ENCODE data around the gene RAD51AP2. TPM values are rescaled to one million over a fixed set of nuclear protein-coding genes. Genes with fewer than 3 reads are reported as not detected.

The RAD51AP2 gene
- total RNA-seq, 1 donor from 2014 or later, result not detected

GRCh38 chr2:17543131-17543660 is 25.0 kb upstream of the RAD51AP2 start:
- intact Hi-C loops (cut with micrococcal nuclease), result loop anchor here (5.0 kb wide), 1 partner anchor 334 kb away; the partner anchor contains the start of gene KCNS3
- Mint-ChIP-seq H3K4me1 (ENCODE audit: low read depth) (peaks cover 8% of the 10 kb centered on the region), H3K27me3 (ENCODE audit: low read depth) (peaks cover 53% of the 10 kb centered on the region), H3K9me3 (no peaks in the 10 kb centered on the region), H3K27ac (no peak overlapping the region), H3K36me3 (ENCODE audit: low read depth) (no peaks in the 10 kb centered on the region), H3K4me3 (ENCODE audit: low read depth) (no peak overlapping the region)
- DNase-seq (ENCODE audit: low spot score), result no peak

GRCh38 chr2:17542471-17542870 is 24.2 kb upstream of the RAD51AP2 start:
- intact Hi-C loops (cut with micrococcal nuclease), result loop anchor here (5.0 kb wide), 1 partner anchor 335 kb away; the partner anchor contains the start of gene KCNS3
- Mint-ChIP-seq H3K27me3 (ENCODE audit: low read depth) (peaks cover 56% of the 10 kb centered on the region), H3K9me3 (no peaks in the 10 kb centered on the region), H3K4me3 (ENCODE audit: low read depth) (no peak overlapping the region), H3K4me1 (ENCODE audit: low read depth) (peaks cover 8% of the 10 kb centered on the region), H3K36me3 (ENCODE audit: low read depth) (no peaks in the 10 kb centered on the region), H3K27ac (no peak overlapping the region)
- DNase-seq (ENCODE audit: low spot score), result no peak

- intact Hi-C loops (cut with micrococcal nuclease), result loop anchor here (5.0 kb wide), 1 partner anchor 336 kb away; the partner anchor contains the start of gene KCNS3
- no peaks in the 10 kb centered on the region for H3K9me3 Mint-ChIP-seq
- no peak overlapping the region for H3K4me3 Mint-ChIP-seq (ENCODE audit: low read depth)
- H3K36me3 Mint-ChIP-seq (ENCODE audit: low read depth), result no peaks in the 10 kb centered on the region
- H3K4me1 Mint-ChIP-seq (ENCODE audit: low read depth), result peaks cover 8% of the 10 kb centered on the region
- H3K27ac Mint-ChIP-seq, result no peak overlapping the region
- H3K27me3 Mint-ChIP-seq (ENCODE audit: low read depth), result peaks cover 60% of the 10 kb centered on the region
- DNase-seq (ENCODE audit: low spot score), result no peak
These were observed 23.3 kb upstream of the RAD51AP2 start for GRCh38 chr2:17541531-17541950.

- no peak overlapping the region for H3K27ac Mint-ChIP-seq
- intact Hi-C loops (cut with micrococcal nuclease), result loop anchor here (5.0 kb wide), 1 partner anchor 336 kb away; the partner anchor contains the start of gene KCNS3
These were observed 22.7 kb upstream of the RAD51AP2 start for GRCh38 chr2:17540813-17541530.

GRCh38 chr2:17540093-17540812 is 22.0 kb upstream of the RAD51AP2 start, which contains the start of gene VSNL1:
Gene VSNL1, plus strand, starts transcription at chr2:17540696. Its CDS starts 51,379 bp downstream, at chr2:17592075.
- Mint-ChIP-seq H3K4me1 (ENCODE audit: low read depth) (peaks cover 8% of the 10 kb centered on the region), H3K4me3 (ENCODE audit: low read depth) (no peak within 1 kb of the TSS), H3K27me3 (ENCODE audit: low read depth) (peaks cover 69% of the 10 kb centered on the region), H3K36me3 (ENCODE audit: low read depth) (no peaks in the 10 kb centered on the region), H3K9me3 (no peaks in the 10 kb centered on the region), H3K27ac (no peak within 1 kb of the TSS)
- DNase-seq (ENCODE audit: low spot score), result no peak
- intact Hi-C loops (cut with micrococcal nuclease), result loop anchor here (5.0 kb wide), 1 partner anchor 337 kb away; the partner anchor contains the start of gene KCNS3

More at GRCh38 chr2:17540813-17541530, 22.7 kb upstream of the RAD51AP2 start:
- no peak for DNase-seq (ENCODE audit: low spot score)
- Mint-ChIP-seq H3K27me3 (ENCODE audit: low read depth) (peaks cover 65% of the 10 kb centered on the region), H3K4me1 (ENCODE audit: low read depth) (peaks cover 8% of the 10 kb centered on the region), H3K36me3 (ENCODE audit: low read depth) (no peaks in the 10 kb centered on the region), H3K9me3 (no peaks in the 10 kb centered on the region), H3K4me3 (ENCODE audit: low read depth) (no peak overlapping the region)

GRCh38 chr2:17539611-17540092 is 21.4 kb upstream of the RAD51AP2 start:
- no peak overlapping the region for H3K27ac Mint-ChIP-seq
- intact Hi-C loops (cut with micrococcal nuclease), result loop anchor here (5.0 kb wide), 3 partner anchors 338 to 1818 kb away; partner anchors contain the start of genes KCNS3, MYCN and OSR1
- H3K4me3 Mint-ChIP-seq (ENCODE audit: low read depth), result no peak overlapping the region
- no peaks in the 10 kb centered on the region for H3K9me3 Mint-ChIP-seq
- H3K4me1 Mint-ChIP-seq (ENCODE audit: low read depth), result peaks cover 8% of the 10 kb centered on the region
- H3K27me3 Mint-ChIP-seq (ENCODE audit: low read depth), result peaks cover 70% of the 10 kb centered on the region
- no peak for DNase-seq (ENCODE audit: low spot score)
- H3K36me3 Mint-ChIP-seq (ENCODE audit: low read depth), result no peaks in the 10 kb centered on the region

GRCh38 chr2:17538844-17539554 is 20.8 kb upstream of the RAD51AP2 start:
- Mint-ChIP-seq H3K4me1 (ENCODE audit: low read depth) (peaks cover 8% of the 10 kb centered on the region), H3K27me3 (ENCODE audit: low read depth) (peaks cover 66% of the 10 kb centered on the region), H3K9me3 (no peaks in the 10 kb centered on the region), H3K36me3 (ENCODE audit: low read depth) (no peaks in the 10 kb centered on the region), H3K27ac (no peak overlapping the region), H3K4me3 (ENCODE audit: low read depth) (no peak overlapping the region)
- intact Hi-C loops (cut with micrococcal nuclease), result loop anchor here (5.0 kb wide), 2 partner anchors 1597 to 1818 kb away; partner anchors contain the start of genes MYCN and OSR1
- no peak for DNase-seq (ENCODE audit: low spot score)

- Mint-ChIP-seq H3K36me3 (ENCODE audit: low read depth) (no peaks in the 10 kb centered on the region), H3K4me3 (ENCODE audit: low read depth) (peak overlapping the region; percentile 26), H3K4me1 (ENCODE audit: low read depth) (peaks cover 8% of the 10 kb centered on the region), H3K27me3 (ENCODE audit: low read depth) (peaks cover 61% of the 10 kb centered on the region), H3K27ac (no peak overlapping the region), H3K9me3 (no peaks in the 10 kb centered on the region)
- intact Hi-C loops (cut with micrococcal nuclease), result loop anchor here (5.0 kb wide), 2 partner anchors 1596 to 1819 kb away; partner anchors contain the start of genes MYCN and OSR1
- DNase-seq (ENCODE audit: low spot score), result no peak
These were observed 20.0 kb upstream of the RAD51AP2 start for GRCh38 chr2:17538022-17538843.

GRCh38 chr2:17536416-17536815 is 18.2 kb upstream of the RAD51AP2 start:
- peaks cover 49% of the 10 kb centered on the region for H3K27me3 Mint-ChIP-seq (ENCODE audit: low read depth)
- no peak overlapping the region for H3K27ac Mint-ChIP-seq
- H3K4me1 Mint-ChIP-seq (ENCODE audit: low read depth), result peaks cover 7% of the 10 kb centered on the region
- no peak for DNase-seq (ENCODE audit: low spot score)
- intact Hi-C loops (cut with micrococcal nuclease), result loop anchor here (5.0 kb wide), 2 partner anchors 1594 to 1821 kb away; partner anchors contain the start of genes MYCN and OSR1
- H3K4me3 Mint-ChIP-seq (ENCODE audit: low read depth), result no peak overlapping the region
- no peaks in the 10 kb centered on the region for H3K36me3 Mint-ChIP-seq (ENCODE audit: low read depth)
- H3K9me3 Mint-ChIP-seq, result no peaks in the 10 kb centered on the region

GRCh38 chr2:17533546-17533945 is 15.3 kb upstream of the RAD51AP2 start:
- intact Hi-C loops (cut with micrococcal nuclease), result no loop called here
- H3K4me3 Mint-ChIP-seq (ENCODE audit: low read depth), result no peak overlapping the region
- peaks cover 24% of the 10 kb centered on the region for H3K27me3 Mint-ChIP-seq (ENCODE audit: low read depth)
- no peak overlapping the region for H3K27ac Mint-ChIP-seq
- H3K4me1 Mint-ChIP-seq (ENCODE audit: low read depth), result peaks cover 3% of the 10 kb centered on the region
- no peaks in the 10 kb centered on the region for H3K9me3 Mint-ChIP-seq
- no peaks in the 10 kb centered on the region for H3K36me3 Mint-ChIP-seq (ENCODE audit: low read depth)
- no peak for DNase-seq (ENCODE audit: low spot score)

GRCh38 chr2:17529771-17530170 is 11.5 kb upstream of the RAD51AP2 start:
- Mint-ChIP-seq H3K9me3 (no peaks in the 10 kb centered on the region), H3K4me3 (ENCODE audit: low read depth) (no peak overlapping the region), H3K27me3 (ENCODE audit: low read depth) (peaks cover 2% of the 10 kb centered on the region), H3K27ac (no peak overlapping the region), H3K36me3 (ENCODE audit: low read depth) (no peaks in the 10 kb centered on the region), H3K4me1 (ENCODE audit: low read depth) (no peaks in the 10 kb centered on the region)
- no peak for DNase-seq (ENCODE audit: low spot score)
- intact Hi-C loops (cut with micrococcal nuclease), result no loop called here
